HEK293T (cell line): ENCODE data around the gene SLC35E2B.

ENCODE experiments used
- CTCF ChIA-PET: fragments of 350-600 bp; formaldehyde crosslinking; extraction: SDS; loops from one replicate; lab custom pipeline; 2021; ENCODE audit warnings: antibody characterized with exemption, inconsistent platforms; lab: Yijun Ruan, JAX
- POLR2A ChIA-PET: fragments of 350-600 bp; formaldehyde crosslinking; extraction: SDS; loops from one replicate; lab custom pipeline; 2020; ENCODE audit warnings: antibody characterized with exemption, inconsistent platforms; lab: Yijun Ruan, JAX
- DNase-seq: peaks from one replicate; pipeline ENCODE4 v3.0.0; 2012; ENCODE audit warnings: mixed read lengths; ENCODE audit errors: extremely low spot score
- ARNT ChIP-seq: fragments of 450-650 bp; IDR thresholded peaks from 2 replicates; pipeline ENCODE4 v1.6.1; 2017; ENCODE audit warnings: mild to moderate bottlenecking
- BHLHE40 ChIP-seq: fragments of 450-650 bp; IDR thresholded peaks from 2 replicates; pipeline ENCODE4 v1.6.1; 2016; ENCODE audit warnings: mild to moderate bottlenecking, moderate library complexity, borderline replicate concordance
- CTBP1 ChIP-seq: fragments of 450-650 bp; IDR thresholded peaks from 2 replicates; pipeline ENCODE4 v1.6.1; 2016; ENCODE audit warnings: borderline replicate concordance
- ELF4 ChIP-seq: fragments of 450-650 bp; IDR thresholded peaks from 2 replicates; pipeline ENCODE4 v1.6.1; 2017; ENCODE audit warnings: antibody characterized with exemption
- FOXA1 ChIP-seq: fragments of 450-650 bp; IDR thresholded peaks from 2 replicates; pipeline ENCODE4 v1.6.1; 2016; ENCODE audit warnings: mild to moderate bottlenecking
- FOXK2 ChIP-seq: fragments of 450-650 bp; IDR thresholded peaks from 2 replicates; pipeline ENCODE4 v1.6.1; 2016; ENCODE audit warnings: mild to moderate bottlenecking
- FOXM1 ChIP-seq: fragments of 450-650 bp; IDR thresholded peaks from 2 replicates; pipeline ENCODE4 v1.6.1; 2017; ENCODE audit warnings: mild to moderate bottlenecking, borderline replicate concordance
- HDGF ChIP-seq: fragments of 450-650 bp; IDR thresholded peaks from 2 replicates; pipeline ENCODE4 v1.6.1; 2017; ENCODE audit warnings: antibody characterized with exemption, borderline replicate concordance
- L3MBTL2 ChIP-seq: fragments of 450-650 bp; conservative IDR thresholded peaks from 2 replicates; pipeline ENCODE4 v1.6.1; 2016; ENCODE audit warnings: mild to moderate bottlenecking
- LEF1 ChIP-seq: fragments of 450-650 bp; IDR thresholded peaks from 2 replicates; pipeline ENCODE4 v1.6.1; 2017; ENCODE audit warnings: mild to moderate bottlenecking, borderline replicate concordance
- NFRKB ChIP-seq: fragments of 450-650 bp; IDR thresholded peaks from 2 replicates; pipeline ENCODE4 v1.6.1; 2016; ENCODE audit warnings: mild to moderate bottlenecking, moderate library complexity
- SP1 ChIP-seq: fragments of 450-650 bp; IDR thresholded peaks from 2 replicates; pipeline ENCODE4 v1.6.1; 2017
- SUZ12 ChIP-seq: fragments of 450-650 bp; IDR thresholded peaks from 2 replicates; pipeline ENCODE4 v1.6.1; 2016; ENCODE audit warnings: mild to moderate bottlenecking
- TARDBP ChIP-seq: fragments of 450-650 bp; IDR thresholded peaks from 2 replicates; pipeline ENCODE4 v1.6.1; 2016
- ZNF384 ChIP-seq: fragments of 450-650 bp; IDR thresholded peaks from 2 replicates; pipeline ENCODE4 v1.6.1; 2016
- TF ChIP-seq, protein P1 (sequence below): fragments of 450-650 bp; IDR thresholded peaks from 2 replicates; pipeline ENCODE4 v1.6.1; 2016

The SLC35E2B gene

DNA sequence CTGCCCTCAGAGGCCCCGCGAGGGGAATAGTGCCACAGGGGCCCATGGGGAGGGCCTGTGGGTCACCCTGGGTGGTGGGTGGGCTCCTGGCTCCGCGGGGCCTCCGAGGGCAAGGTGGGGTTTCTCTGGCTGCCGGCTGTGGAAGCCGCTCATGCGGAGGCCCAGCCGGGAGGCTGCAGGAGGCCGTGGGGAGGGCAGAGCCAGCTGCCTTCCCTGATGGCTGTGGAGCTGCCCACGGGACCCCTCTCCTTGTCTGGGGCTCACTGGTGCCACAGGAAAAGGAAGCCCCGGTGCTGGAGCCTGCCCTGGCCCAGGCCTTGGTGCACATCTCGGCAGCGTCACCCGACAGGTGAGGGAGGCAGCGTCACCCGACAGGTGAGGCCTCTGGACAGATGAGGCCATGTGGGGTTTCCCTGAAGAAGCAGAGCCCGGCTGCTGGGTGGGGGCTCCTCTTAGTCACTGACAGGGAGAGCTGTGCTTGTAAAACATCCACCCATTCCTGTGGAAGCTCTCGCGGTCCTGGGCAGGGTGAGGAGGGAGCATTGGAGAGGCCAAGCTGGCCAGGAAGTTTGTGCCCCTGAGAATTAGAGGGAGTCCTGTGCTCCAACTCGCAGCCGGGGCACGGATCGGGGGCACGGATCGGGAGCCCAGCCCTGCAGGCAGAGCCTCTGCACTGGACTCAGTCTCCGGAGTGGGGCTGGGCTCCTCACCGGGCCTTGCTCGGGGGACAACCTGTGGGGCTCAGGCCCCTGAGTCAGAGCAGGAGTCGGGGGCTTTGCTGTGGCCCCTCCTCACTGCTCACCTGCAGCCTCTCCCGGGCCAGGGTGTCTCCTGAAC is 71.2 kb downstream of the SLC35E2B start:
- POLR2A ChIA-PET: no interaction called here
- CTCF ChIA-PET: no interaction called here

DNA sequence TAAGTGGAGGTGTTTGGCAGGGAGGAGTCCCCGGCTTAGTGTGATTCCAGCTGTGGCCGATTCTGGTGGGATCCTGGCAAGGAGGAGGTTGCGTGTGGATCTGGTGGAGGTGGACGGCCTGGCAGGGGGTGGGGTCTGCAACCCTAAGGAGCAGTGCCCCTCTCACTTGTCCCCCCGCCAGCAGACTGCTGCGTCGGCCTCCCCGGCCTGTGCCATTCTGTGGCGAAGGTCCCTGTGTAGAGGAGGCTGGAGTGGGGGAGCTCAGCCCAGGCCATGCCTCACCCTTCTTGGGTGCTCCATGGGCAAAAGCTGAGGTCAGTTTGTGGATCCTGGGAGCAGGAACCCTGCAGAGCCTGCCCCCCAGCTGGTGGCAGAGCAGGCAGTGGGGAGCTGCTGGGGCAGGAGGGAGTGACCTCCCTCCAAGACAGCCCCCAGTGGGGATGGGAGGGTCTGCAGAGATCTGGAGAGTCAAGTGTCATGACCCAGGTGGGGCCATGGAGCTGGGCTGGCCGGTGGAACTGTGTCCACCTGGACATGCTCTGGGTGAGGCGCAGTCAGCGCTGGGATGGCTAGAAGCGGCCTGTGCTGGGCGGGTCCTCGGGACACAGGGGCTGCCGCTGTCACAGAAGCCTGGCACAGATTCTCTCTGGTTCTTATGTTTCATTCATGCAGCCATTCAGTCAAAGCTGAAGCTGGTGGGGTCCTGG is 72.0 kb downstream of the SLC35E2B start:
- TF ChIP-seq FOXM1: no peak
- TF ChIP-seq NFRKB: no peak
- TF ChIP-seq ARNT: no peak
- TF ChIP-seq FOXK2: no peak
- TF ChIP-seq TARDBP: no peak
- TF ChIP-seq BHLHE40: no peak
- no peak for DNase-seq
- ChIA-PET POLR2A (no interaction called here), CTCF (no interaction called here)

More for the DNA sequence above, 71.2 kb downstream of the SLC35E2B start:
- DNase-seq: no peak
- TF ChIP-seq HDGF (no peak), CTBP1 (no peak), TARDBP (no peak), ARNT (no peak), NFRKB (no peak), ELF4 (no peak), LEF1 (no peak), FOXM1 (no peak), FOXA1 (no peak), SP1 (no peak), ZNF384 (no peak), L3MBTL2 (no peak), BHLHE40 (no peak), SUZ12 (no peak), FOXK2 (no peak)
- TF ChIP-seq, protein P1, sequence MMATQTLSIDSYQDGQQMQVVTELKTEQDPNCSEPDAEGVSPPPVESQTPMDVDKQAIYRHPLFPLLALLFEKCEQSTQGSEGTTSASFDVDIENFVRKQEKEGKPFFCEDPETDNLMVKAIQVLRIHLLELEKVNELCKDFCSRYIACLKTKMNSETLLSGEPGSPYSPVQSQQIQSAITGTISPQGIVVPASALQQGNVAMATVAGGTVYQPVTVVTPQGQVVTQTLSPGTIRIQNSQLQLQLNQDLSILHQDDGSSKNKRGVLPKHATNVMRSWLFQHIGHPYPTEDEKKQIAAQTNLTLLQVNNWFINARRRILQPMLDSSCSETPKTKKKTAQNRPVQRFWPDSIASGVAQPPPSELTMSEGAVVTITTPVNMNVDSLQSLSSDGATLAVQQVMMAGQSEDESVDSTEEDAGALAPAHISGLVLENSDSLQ: no peak

DNA sequence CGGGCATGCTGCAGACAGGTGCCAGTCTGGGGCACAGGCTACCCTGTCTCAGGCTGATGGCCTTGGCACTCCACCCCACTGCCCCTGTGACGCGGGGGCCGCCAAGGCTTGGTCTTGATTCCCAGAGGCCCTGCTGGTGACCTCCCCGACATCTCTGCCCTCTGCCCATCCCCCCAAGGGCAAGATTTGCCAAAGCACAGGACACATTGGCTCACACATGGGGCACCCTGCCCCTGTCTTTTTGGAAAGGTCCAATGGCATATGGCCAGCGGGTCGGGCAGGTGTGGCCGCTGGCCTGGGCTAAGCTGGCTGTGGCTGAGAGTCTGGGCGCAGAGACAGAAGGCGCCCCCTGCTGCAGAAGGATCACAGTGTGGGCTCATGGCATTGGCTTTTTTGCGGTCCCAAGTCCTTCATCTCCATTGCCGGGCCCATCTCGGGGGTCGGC is 72.7 kb downstream of the SLC35E2B start:
- DNase-seq: no peak
- CTCF ChIA-PET: interaction anchor here (0.6 to 0.7 kb wide), 2 partner anchors 31 to 74 kb away, joined by 3 to 4 read pairs; no protein-coding TSS in a partner anchor
- TF ChIP-seq HDGF (no peak), SUZ12 (no peak), BHLHE40 (no peak), FOXM1 (no peak), TARDBP (no peak), LEF1 (no peak), ZNF384 (no peak), FOXA1 (no peak), L3MBTL2 (no peak), NFRKB (no peak), SP1 (no peak), ARNT (no peak), FOXK2 (no peak), ELF4 (no peak), CTBP1 (no peak)
- POLR2A ChIA-PET: no interaction called here

DNA sequence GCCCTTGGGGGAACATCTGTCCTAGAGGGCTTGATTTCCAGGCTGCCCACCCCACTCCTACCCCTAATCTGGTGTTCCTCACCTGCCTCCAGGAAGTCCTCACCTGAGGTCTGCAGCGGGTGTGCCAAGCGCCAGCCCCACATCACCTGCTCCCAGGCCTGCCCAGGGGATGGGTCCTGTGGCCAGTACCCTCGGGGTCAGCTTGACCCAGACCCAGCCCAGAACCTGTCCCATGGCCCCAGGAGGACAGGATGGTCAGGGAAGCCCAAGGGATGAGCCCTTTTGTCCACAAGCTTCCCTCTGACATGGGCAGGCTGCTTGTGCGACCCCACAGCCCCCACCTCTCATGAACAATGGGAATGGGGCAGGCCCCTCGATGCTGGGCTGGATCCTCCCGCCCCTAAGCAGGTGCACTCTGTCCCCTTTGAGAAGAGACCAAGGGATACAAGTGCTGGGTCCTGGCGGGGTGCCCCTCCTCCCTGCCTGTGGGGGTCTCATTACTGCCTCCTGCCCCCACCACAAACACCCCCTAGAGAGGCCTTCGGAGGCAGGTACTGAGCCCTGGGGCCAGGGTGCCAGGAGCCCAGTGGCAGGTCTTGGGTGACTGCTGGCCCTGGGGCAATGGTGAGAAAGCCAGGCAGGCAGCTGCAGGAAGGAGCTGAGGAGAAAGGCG is 74.1 kb downstream of the SLC35E2B start:
- no peak for DNase-seq
- no peak for TF ChIP-seq FOXA1
- no peak for TF ChIP-seq HDGF
- no peak for TF ChIP-seq FOXK2
- TF ChIP-seq NFRKB: no peak
- no peak for TF ChIP-seq FOXM1
- TF ChIP-seq ZNF384: no peak
- no peak for TF ChIP-seq SUZ12
- TF ChIP-seq L3MBTL2: no peak
- TF ChIP-seq BHLHE40: no peak
- TF ChIP-seq SP1: no peak
- TF ChIP-seq CTBP1: no peak
- POLR2A ChIA-PET: interaction anchor here (0.8 kb wide), 1 partner anchor 11 kb away, joined by 3 read pairs; no protein-coding TSS in a partner anchor
- CTCF ChIA-PET: no interaction called here

DNA sequence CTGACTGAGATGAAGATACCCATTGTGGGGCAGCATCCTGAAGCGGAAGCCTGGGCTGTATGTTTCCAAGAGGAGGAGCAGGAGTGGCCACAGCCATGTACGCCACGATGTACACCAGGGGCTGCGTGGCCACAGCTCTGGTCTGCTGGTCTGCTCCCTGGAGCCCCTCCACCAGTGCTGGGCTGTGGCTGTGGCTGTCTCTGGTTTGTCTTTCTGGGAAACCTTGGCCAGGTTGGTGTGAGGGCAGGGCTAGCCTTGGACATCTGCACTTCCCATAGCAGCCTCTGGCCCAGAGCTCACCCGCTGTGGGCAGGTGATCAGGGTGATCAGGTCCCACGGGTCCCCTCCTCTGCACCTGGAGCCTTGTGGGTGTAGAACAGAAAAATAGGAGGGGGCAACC is 74.7 kb downstream of the SLC35E2B start:
- TF ChIP-seq BHLHE40 (no peak), FOXA1 (no peak), ARNT (no peak), SUZ12 (no peak), L3MBTL2 (no peak), TARDBP (no peak), ZNF384 (no peak), FOXM1 (no peak), ELF4 (no peak), NFRKB (no peak), FOXK2 (no peak), HDGF (no peak), SP1 (no peak), CTBP1 (no peak), LEF1 (no peak)
- TF ChIP-seq, protein P1: no peak
- DNase-seq: no peak
- ChIA-PET POLR2A (interaction anchor here (0.8 kb wide), 1 partner anchor 11 kb away, joined by 3 read pairs; no protein-coding TSS in a partner anchor), CTCF (no interaction called here)
